NCI-H69 (cell line): ENCODE measurements around the gene EPB41L4A.
"Not testable (repeated sequence)": the region's sequence is repeated elsewhere in the genome, so short reads cannot be mapped to it uniquely, and the experiment has no call there.

Experiments
- DNase-seq: peaks from one replicate; lab custom pipeline; 2025; lab: John Stamatoyannopoulos, UW

Gene EPB41L4A

DNA sequence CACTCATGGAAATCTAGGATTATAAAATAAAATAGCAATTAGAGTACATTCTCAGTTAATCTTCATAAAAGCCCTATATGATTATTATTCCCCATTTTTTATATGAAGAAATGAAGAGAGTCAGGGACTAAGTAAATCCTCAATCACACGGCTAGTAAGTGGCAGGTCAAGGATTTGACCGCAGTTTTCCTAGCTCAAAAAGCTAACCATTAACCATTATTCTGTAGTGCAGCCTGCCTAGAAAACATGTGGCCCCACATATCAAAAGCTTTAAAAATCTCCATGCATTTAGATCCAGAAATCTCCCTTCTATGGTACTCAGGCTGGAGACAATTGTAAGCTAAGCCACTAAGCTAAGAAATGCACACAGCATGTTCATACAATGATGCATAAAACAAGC, 21.4 kb downstream of the EPB41L4A start:
- no peak for DNase-seq

GRCh38 chr5:112396430-112396829, 22.6 kb downstream of the EPB41L4A start:
- no peak for DNase-seq

- not testable (repeated sequence) for DNase-seq
Measured at GRCh38 chr5:112395299-112395698, 23.8 kb downstream of the EPB41L4A start.

DNA sequence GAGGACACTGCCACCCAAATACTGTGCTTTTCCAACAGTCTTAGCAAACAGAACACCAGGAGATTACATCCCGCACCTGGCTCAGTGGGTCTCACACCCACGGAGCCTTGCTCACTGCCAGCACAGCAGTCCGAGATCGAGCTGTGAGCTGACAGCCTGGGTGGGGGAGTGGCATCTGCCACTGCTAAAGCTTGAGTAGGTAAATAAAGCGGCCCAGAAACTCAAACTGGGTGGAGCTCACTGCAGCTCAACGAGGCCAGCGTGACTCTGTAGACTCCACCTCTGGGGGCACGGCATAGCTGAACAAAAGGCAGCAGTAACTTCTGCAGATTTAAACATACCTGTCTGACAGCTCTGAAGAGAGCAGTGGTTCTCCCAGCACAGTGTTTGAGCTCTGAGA, 28.8 kb downstream of the EPB41L4A start:
- peak; percentile 95 for DNase-seq

DNA sequence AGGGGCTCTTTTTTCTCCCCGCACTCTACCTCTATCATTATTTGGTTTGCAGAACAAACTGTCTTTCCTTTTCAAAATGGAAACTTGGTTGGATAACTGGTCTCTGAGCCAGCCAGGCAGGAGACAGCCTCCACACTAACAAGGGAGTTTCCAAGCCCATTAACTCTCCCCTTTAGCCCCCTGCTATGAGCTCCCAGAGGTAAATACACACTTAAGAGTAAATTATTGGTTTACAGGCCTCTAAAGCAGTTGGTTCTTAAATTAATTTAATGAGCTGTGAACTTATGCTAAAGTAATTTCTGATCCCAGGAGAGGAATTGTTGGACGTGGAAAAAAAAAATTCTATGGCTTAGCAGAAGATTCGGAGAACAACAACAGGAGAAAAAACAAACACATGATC, 30.3 kb downstream of the EPB41L4A start:
- peak; percentile 99 for DNase-seq

- DNase-seq = peak; percentile 85
Measured at GRCh38 chr5:112388074-112388473, 31.0 kb downstream of the EPB41L4A start.

DNA sequence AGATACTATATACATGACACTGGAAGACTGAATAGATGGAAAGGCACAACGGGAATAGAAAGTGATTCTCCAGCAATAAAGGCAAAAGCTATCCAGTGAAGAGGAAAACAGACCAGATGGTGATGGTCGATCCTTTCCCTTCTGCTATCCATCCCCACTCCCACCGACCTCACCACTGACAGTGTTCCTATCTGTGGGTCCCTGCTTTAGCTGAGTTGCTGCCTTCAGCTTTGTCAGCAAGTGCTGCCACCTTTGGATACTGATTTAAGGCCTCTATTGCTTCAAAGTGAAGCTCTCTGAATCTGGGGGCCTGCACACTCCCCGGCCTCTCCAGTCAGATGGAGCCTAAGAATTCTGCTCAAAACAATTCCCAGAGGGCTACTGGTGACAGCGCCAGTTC, 32.3 kb downstream of the EPB41L4A start:
- peak; percentile 40 for DNase-seq

GRCh38 chr5:112385969-112386368, 33.1 kb downstream of the EPB41L4A start:
- DNase-seq = peak; percentile 57

DNA sequence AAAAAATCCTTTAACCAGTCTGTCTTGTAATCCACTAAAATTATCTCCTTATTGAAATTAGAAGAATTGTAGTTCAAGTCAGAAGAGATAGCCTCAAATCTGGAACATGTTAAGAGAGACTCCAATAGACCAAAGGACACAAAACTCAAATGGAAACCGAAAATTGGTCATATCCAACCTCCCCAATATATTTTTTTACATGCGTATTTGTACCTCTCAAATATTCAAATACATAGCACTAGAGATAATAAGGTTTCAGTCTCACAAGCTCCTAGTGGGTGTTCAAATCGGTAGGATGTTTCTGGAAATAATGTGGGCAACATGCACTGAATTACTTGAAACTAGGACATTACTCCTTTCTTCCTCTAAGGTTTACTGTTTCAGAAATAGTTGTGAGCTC, 33.5 kb downstream of the EPB41L4A start:
- no peak for DNase-seq

DNA sequence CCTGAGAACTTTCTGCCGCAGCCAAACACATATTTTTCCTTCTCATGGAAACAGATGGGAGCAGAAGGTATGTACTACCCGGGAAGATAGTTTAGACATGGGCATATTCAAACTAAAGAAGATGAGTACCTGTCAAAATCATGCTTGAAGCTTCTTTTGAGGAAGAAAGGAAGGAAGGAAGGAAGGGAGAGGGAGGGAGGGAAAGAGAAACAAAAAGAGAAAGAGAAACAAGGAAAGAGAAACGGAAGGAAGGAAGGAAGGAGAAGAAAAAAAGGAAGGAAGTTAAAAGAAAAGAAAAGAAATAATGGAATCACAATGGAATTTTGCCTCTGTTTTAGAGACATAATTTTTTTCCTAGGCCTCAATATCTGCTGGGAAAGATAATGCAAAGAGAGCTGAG, 34.6 kb downstream of the EPB41L4A start:
- no peak for DNase-seq

GRCh38 chr5:112382886-112383285, 36.2 kb downstream of the EPB41L4A start:
- no peak for DNase-seq

GRCh38 chr5:112381521-112381920, 37.6 kb downstream of the EPB41L4A start:
- no peak for DNase-seq

GRCh38 chr5:112379542-112380325, 39.3 kb downstream of the EPB41L4A start:
- no peak for DNase-seq

DNA sequence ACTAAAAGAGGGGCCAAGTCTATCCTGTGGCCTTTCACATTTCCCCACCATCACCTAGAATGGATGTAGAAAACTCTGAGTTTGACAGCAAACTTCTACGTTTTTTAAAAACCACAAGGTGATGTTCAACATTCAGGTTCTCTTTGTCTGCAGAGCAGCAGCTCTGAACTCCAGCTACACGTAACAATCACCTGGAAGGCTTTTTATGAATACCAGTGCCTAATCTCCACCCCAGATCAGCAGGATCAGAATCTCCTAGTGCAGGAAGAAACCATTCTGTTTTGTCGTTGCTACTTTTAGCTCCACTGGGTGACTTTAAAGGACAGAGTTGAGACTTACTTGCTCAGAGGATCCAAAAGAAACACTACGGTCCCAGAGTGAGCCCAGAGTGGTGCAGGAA, 44.3 kb downstream of the EPB41L4A start:
- DNase-seq = no peak

DNA sequence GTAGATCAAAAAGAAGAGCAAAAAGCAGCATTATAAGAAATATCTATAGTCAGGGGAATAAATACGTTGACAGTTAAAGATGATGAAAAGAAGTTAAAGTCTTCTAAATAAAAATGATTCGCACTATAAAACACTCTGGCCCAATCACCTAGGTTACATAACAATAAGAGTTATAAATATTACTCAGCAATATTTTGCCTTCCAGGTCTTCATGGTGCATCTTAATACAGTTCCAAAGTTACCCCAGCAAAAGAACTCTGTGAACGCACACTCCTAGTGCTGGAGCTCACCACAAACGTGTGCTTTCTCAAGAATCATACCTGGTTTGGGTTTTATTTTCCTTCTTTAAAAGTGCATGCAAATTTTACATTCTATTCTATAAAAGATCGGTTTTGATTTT, 44.7 kb downstream of the EPB41L4A start:
- no peak for DNase-seq

DNA sequence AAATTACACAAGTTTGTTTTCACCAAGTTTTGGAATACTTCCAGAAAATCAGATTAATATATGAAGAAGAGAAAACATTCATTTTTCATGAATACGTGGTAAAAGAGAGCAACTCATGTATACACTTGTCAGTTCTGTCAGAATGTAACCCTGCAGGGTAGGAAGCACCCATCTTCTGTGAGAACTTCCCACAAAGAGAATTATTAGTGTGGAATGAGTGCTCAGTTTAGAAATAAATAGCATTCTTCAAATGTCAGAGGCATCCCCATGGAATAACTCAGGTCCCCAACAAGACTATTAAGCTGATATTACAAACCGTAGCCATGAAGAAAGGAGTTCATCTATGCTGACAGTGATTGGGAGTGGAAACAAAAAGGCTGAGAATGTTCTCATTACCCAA, 45.2 kb downstream of the EPB41L4A start:
- no peak for DNase-seq

GRCh38 chr5:112372543-112372942, 46.5 kb downstream of the EPB41L4A start:
- peak; percentile 19 for DNase-seq

- DNase-seq = no peak
Measured at GRCh38 chr5:112371067-112371466, 48.0 kb downstream of the EPB41L4A start.

GRCh38 chr5:112367400-112367799, 51.7 kb downstream of the EPB41L4A start:
- no peak for DNase-seq

- DNase-seq = peak; percentile 38
Measured at GRCh38 chr5:112366987-112367386, 52.1 kb downstream of the EPB41L4A start.

- not testable (repeated sequence) for DNase-seq
Measured at GRCh38 chr5:112360740-112361139, 58.3 kb downstream of the EPB41L4A start.

DNA sequence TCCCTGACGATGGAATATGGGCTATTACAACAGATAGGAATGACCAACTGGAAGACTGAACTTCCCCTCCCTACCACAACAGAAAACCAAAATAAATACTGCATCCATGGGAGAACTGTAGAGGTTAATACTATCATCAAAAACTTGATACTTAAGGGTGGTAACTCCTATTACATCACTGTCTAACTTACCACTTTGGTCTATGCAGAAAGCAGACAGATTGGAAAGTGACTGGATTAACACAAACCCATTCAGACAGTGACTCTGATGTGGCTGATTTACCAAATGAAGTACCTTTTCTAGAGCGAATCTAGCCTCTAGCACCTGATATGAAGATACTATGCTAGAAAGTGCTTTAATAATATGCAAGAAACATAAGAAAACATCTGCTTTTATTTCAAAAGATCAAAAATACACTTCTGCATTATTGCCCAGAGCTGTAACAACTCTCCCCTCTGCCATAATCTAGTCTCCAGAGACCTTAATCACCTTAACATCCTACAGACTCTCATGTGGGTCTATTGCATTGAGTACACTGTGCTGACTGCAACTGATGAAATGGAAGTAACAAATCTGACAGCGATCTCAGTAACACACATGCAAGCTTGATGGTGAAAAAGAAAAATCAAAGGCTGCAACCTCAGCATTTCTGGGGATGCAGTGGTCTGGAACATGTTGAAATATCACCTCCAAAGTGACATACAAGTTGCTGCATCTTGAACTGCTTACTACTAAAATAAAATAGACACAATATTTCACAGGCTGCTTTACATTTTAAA, 62.7 kb downstream of the EPB41L4A start:
- DNase-seq = no peak

DNA sequence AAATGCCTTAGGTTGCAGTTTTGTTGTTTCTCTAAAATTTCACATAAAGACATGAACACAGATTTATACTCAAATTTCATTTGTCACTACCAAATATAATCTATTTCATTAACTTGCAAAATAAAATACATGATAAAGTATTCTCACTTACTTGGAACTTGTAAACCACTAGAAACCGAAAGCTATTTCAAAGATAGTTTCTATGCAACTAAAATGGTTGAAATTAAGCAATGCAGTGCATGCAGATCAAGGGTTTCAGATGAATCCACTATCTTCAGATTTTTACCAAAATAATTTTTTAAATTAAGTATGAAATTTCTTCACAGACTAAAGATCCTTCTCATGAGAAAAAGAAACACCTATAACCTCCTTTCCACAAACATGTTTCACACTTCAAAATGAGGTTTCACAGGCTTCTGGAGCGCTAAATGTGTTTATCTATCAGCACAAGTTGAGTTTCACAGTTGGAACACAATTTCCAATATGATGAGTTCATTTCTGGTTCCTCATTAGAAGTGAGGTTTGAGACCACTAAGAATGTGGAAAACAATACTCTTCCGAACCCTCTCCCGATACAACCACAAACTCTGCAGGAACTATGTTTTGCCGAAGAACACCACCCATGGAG, 63.9 kb downstream of the EPB41L4A start:
- no peak for DNase-seq
